Mucosa of descending colon (tissue), 3 donors: Measurements from ENCODE around the gene CD163. TPM values are rescaled to one million over a fixed set of nuclear protein-coding genes. Genes with fewer than 3 reads are reported as not detected.
A peak's percentile ranks its signal among the peaks of the same experiment; 100 is the strongest.

Experiments
- ATAC-seq: fragments of 200-7000 bp; cut with Tn5 transposase; one replicate; pipeline ENCODE4 v1.9.1; 2020; ENCODE audit warnings: mild to moderate bottlenecking, moderate library complexity
- DNase-seq, 3 donors: peaks; one replicate each; pipeline ENCODE4 v3.0.0-alpha.2; 2020
- H3K36me3 ChIP-seq: fragments of 200-600 bp; one replicate; pipeline ENCODE4 v1.8.0; 2021; ENCODE audit warnings: low read depth, mild to moderate bottlenecking
- H3K4me1 ChIP-seq: fragments of 200-600 bp; one replicate; pipeline ENCODE4 v1.8.0; 2021; ENCODE audit warnings: low read depth, mild to moderate bottlenecking
- H3K4me3 ChIP-seq: fragments of 200-600 bp; one replicate; pipeline ENCODE4 v1.8.0; 2021; ENCODE audit warnings: mild to moderate bottlenecking
- H3K9me3 ChIP-seq: fragments of 200-600 bp; one replicate; pipeline ENCODE4 v1.8.0; 2021; ENCODE audit warnings: mild to moderate bottlenecking
- intact Hi-C, 2 donors: fragments of 100-400 bp; cut with DNase I in 1 of 2; cut with micrococcal nuclease in 1 of 2; formaldehyde crosslinking; loops; one replicate each; pipeline versions ENCODE4 v1.11.0 to v1.11.1; 2022; cut with DNase I, micrococcal nuclease
- total RNA-seq, 3 donors: library from RNA; stranded (reverse); fragmentation: NEBNext Ultra II Directional in 2 of 3; extraction: Animal tissue kit (Norgen Biotek cat#: 25700) in 2 of 3; gene quantifications; one replicate each; pipeline versions ENCODE4 v1.2.1 to v1.2.4, GENCODE V29; 2021 to 2023
- TF ChIP-seq, protein P1 (sequence below): fragments of 200-600 bp; IDR thresholded peaks from one replicate; pipeline ENCODE4 v1.8.0; 2022; ENCODE audit warnings: antibody characterized with exemption, mild to moderate bottlenecking
- donor health status: DM: no; HTN: no; CAD: no; lungs with moderate emphysema.
- donor health status: DM: no; HTN: no; CAD: no.
- donor health status: DM: no; HTN: yes; CAD: no.

The CD163 gene
- total RNA-seq, 3 donors from 2014 or later: 7.6 to 168 (median 153) TPM

DNA sequence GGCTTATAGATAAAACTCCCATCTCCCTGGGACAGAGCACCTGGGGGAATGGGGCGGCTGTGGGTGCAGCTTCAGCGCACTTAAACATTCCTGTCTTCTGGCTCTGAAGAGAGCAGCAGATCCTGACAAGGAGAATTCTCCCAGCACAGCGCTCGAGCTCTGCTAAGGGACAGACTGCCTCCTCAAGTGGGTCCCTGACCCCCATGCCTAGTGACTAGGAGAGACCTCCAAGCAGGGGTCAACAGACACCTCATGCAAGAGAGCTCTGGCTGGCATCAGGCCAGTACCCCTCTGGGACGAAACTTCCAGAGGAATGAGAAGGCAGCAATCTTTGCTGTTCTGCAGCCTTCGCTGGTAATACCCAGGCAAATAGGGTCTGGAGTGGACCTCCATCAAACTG lies 31.5 kb downstream of the CD163 start:
- TF ChIP-seq, protein P1, sequence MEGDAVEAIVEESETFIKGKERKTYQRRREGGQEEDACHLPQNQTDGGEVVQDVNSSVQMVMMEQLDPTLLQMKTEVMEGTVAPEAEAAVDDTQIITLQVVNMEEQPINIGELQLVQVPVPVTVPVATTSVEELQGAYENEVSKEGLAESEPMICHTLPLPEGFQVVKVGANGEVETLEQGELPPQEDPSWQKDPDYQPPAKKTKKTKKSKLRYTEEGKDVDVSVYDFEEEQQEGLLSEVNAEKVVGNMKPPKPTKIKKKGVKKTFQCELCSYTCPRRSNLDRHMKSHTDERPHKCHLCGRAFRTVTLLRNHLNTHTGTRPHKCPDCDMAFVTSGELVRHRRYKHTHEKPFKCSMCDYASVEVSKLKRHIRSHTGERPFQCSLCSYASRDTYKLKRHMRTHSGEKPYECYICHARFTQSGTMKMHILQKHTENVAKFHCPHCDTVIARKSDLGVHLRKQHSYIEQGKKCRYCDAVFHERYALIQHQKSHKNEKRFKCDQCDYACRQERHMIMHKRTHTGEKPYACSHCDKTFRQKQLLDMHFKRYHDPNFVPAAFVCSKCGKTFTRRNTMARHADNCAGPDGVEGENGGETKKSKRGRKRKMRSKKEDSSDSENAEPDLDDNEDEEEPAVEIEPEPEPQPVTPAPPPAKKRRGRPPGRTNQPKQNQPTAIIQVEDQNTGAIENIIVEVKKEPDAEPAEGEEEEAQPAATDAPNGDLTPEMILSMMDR: no peak
- Histone ChIP-seq H3K4me3 (no peak overlapping the region), H3K36me3 (no peaks in the 10 kb centered on the region), H3K4me1 (no peaks in the 10 kb centered on the region), H3K9me3 (no peaks in the 10 kb centered on the region)
- ATAC-seq: no peak
- intact Hi-C loops: no loop called here
- peak in 1 of 3 donors; percentile 25 for DNase-seq

DNA sequence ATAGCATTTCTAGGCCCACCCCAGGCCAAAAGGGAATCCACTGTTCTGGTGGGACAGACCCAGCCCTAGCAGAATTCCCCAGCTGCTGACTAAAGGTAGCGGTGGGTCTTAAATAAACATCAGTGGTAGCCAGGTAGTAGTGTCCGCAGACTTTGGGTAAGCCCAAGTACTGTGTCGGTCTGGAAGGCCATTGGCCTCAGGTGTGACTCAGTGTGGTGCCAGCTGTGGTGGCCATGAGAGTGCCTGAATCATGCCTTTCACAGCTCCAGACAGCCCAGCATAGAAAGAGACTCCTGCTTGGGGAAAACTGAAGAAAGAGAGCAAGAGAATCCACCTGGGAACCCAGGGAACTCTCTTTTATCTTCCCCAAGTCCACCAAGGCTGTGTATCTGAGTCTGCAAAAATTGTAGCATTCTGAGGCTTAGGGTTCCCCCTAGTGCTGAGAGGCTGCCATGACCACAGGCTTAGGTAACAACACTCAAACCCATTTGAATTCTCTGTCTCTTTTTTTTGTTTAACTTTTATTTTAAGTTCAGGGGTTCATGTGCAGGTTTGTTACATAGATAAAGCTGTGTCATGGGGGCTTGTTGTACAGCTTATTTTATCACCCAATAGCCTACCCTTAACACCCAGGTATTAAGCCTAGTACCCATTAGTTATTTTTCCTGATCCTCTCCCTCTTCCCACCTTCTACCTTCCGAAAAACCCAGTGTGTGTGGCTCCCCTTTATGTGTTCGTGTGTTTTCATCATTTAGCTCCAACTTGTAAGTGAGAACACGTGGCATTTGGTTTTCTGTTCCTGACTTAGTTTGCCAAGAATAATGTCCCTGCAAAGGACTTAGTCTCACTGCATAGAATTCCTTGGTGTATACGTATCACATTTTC lies 43.0 kb downstream of the CD163 start:
- Histone ChIP-seq H3K4me3 (no peak overlapping the region), H3K9me3 (no peaks in the 10 kb centered on the region), H3K4me1 (no peaks in the 10 kb centered on the region), H3K36me3 (no peaks in the 10 kb centered on the region)
- DNase-seq (peak in 2 of 3 donors; percentile 55 to 79), ATAC-seq (peak; percentile 77)
- TF ChIP-seq, protein P1: peak; percentile 59
- intact Hi-C loops: loop anchor here in 1 of 2 donors (2.0 kb wide), 1 partner anchor 242 kb away; no protein-coding TSS in a partner anchor

GRCh38 chr12:7459973-7460372 lies 43.6 kb downstream of the CD163 start:
- no peaks in the 10 kb centered on the region for H3K9me3 ChIP-seq
- ATAC-seq: peak; percentile 17
- DNase-seq: no peak
- no peaks in the 10 kb centered on the region for H3K4me1 ChIP-seq
- H3K4me3 ChIP-seq: no peak overlapping the region
- intact Hi-C loops: loop anchor here in 1 of 2 donors (2.0 kb wide), 1 partner anchor 241 kb away; no protein-coding TSS in a partner anchor
- no peaks in the 10 kb centered on the region for H3K36me3 ChIP-seq
- TF ChIP-seq, protein P1: no peak

GRCh38 chr12:7451756-7452155 lies 51.8 kb downstream of the CD163 start:
- Histone ChIP-seq H3K36me3 (no peaks in the 10 kb centered on the region), H3K4me3 (no peak overlapping the region), H3K4me1 (no peaks in the 10 kb centered on the region), H3K9me3 (no peaks in the 10 kb centered on the region)
- TF ChIP-seq, protein P1: no peak
- intact Hi-C loops: no loop called here
- DNase-seq (no peak), ATAC-seq (no peak)

GRCh38 chr12:7450667-7451066 lies 52.9 kb downstream of the CD163 start:
- H3K36me3 ChIP-seq: no peaks in the 10 kb centered on the region
- no peaks in the 10 kb centered on the region for H3K4me1 ChIP-seq
- H3K9me3 ChIP-seq: no peaks in the 10 kb centered on the region
- DNase-seq (no peak), ATAC-seq (no peak)
- H3K4me3 ChIP-seq: no peak overlapping the region
- TF ChIP-seq, protein P1: no peak
- intact Hi-C loops: no loop called here
